Neural cell (in vitro differentiated cells): Measurements from ENCODE around the gene PHACTR4.

Experiments
- CTCF ChIP-seq: fragments of 450-650 bp; IDR thresholded peaks from 2 replicates; pipeline ENCODE4 v1.5.1; 2014; ENCODE audit warnings: antibody characterized with exemption, mild to moderate bottlenecking, moderate library complexity; ENCODE audit not compliant: poor library complexity, severe bottlenecking
- EZH2 ChIP-seq: fragments of 200-600, 300-800 bp; shearing (Covaris generic), sonication (generic); IDR thresholded peaks from 2 replicates; pipeline ENCODE4 v1.6.1; 2014; ENCODE audit warnings: antibody characterized with exemption, low read length, borderline replicate concordance, mild to moderate bottlenecking; ENCODE audit not compliant: insufficient read depth, poor library complexity, severe bottlenecking
- POLR2AphosphoS5 ChIP-seq: IDR thresholded peaks from 2 replicates; pipeline ENCODE4 v1.6.1; 2012
- SMC3 ChIP-seq: fragments of 450-650 bp; conservative IDR thresholded peaks from 2 replicates; pipeline ENCODE4 v1.6.1; 2014; ENCODE audit warnings: antibody characterized with exemption, mild to moderate bottlenecking, moderate library complexity; ENCODE audit not compliant: poor library complexity
- TF ChIP-seq, protein P1 (sequence below): IDR thresholded peaks from 2 replicates; pipeline ENCODE4 v1.6.1; 2012; ENCODE audit warnings: borderline replicate concordance

DNA sequence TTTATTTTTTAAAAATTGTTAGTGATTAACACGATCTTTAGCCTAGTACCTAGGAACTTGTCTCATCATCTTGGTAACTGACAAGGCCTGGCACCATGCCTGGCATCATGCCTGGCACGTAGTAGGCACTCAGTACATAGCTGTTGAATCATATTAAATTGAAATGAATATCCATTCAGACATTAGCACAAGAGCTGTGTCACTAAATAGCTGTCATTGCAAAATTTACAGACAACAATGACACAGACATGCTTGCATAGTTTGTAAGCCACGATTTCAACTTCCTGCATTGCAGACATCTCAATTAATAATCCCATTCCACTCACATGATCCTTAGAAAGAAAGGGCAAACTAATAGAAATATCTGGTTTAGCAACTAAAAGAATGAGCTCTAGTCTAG lies 15.4 kb upstream of the PHACTR4 start:
- TF ChIP-seq CTCF (no peak), SMC3 (no peak), EZH2 (no peak), POLR2AphosphoS5 (no peak)
- TF ChIP-seq, protein P1, sequence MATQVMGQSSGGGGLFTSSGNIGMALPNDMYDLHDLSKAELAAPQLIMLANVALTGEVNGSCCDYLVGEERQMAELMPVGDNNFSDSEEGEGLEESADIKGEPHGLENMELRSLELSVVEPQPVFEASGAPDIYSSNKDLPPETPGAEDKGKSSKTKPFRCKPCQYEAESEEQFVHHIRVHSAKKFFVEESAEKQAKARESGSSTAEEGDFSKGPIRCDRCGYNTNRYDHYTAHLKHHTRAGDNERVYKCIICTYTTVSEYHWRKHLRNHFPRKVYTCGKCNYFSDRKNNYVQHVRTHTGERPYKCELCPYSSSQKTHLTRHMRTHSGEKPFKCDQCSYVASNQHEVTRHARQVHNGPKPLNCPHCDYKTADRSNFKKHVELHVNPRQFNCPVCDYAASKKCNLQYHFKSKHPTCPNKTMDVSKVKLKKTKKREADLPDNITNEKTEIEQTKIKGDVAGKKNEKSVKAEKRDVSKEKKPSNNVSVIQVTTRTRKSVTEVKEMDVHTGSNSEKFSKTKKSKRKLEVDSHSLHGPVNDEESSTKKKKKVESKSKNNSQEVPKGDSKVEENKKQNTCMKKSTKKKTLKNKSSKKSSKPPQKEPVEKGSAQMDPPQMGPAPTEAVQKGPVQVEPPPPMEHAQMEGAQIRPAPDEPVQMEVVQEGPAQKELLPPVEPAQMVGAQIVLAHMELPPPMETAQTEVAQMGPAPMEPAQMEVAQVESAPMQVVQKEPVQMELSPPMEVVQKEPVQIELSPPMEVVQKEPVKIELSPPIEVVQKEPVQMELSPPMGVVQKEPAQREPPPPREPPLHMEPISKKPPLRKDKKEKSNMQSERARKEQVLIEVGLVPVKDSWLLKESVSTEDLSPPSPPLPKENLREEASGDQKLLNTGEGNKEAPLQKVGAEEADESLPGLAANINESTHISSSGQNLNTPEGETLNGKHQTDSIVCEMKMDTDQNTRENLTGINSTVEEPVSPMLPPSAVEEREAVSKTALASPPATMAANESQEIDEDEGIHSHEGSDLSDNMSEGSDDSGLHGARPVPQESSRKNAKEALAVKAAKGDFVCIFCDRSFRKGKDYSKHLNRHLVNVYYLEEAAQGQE: no peak
